Thyroid gland (tissue), 4 donors: ENCODE results near the gene UBE4A. TPM values are rescaled to one million over a fixed set of nuclear protein-coding genes. Genes with fewer than 3 reads are reported as not detected.

Source experiments
- DNase-seq, 2 donors: peaks; one replicate each; pipeline ENCODE4 v3.0.0-alpha.2; 2019
- H3K27ac ChIP-seq, 3 donors: fragments of 200-600 bp; sonication (generic); 1 replicate in 2 of 3; 2 replicates in 1 of 3; pipeline ENCODE4 v1.5.1; 2016 to 2019; ENCODE audit warnings: mild to moderate bottlenecking in 1 of 3, moderate library complexity in 1 of 3
- H3K27me3 ChIP-seq: fragments of 200-600 bp; sonication (generic); one replicate; pipeline ENCODE4 v1.5.1; 2019
- H3K36me3 ChIP-seq, 2 donors: fragments of 200-600 bp; sonication (generic); one replicate each; pipeline ENCODE4 v1.5.1; 2016 to 2019
- H3K4me1 ChIP-seq, 2 donors: fragments of 200-600 bp; sonication (generic); one replicate each; pipeline ENCODE4 v1.5.1; 2017 to 2019
- H3K4me3 ChIP-seq, 3 donors: fragments of 200-600 bp; sonication (generic); replicated peaks in 1 of 3; 1 replicate in 2 of 3; 2 replicates in 1 of 3; pipeline ENCODE4 v1.5.1; 2016; ENCODE audit warnings: mild to moderate bottlenecking in 1 of 3
- H3K9me3 ChIP-seq: fragments of 200-600 bp; sonication (generic); one replicate; pipeline ENCODE4 v1.5.1; 2017
- POLR2A ChIP-seq, 2 donors: fragments of 450-650 bp; IDR thresholded peaks; one replicate each; pipeline ENCODE4 v1.6.1; 2017; ENCODE audit warnings: antibody characterized with exemption in 2 of 2, mild to moderate bottlenecking in 2 of 2, moderate library complexity in 1 of 2
- WGBS, 2 donors: methylation state at CpG; one replicate each; pipeline ENCODE4 v1.1.5; 2017; 5-methylcytosine and 5-hydroxymethylcytosine counted together
- intact Hi-C: fragments of 100-400 bp; cut with DNase I; formaldehyde crosslinking; loops from one replicate; pipeline ENCODE4 v1.15.1; 2023
- total RNA-seq, 4 donors: library from RNA; depleted of rRNA; stranded (reverse); fragments of >200 nt; gene quantifications; one replicate each; pipeline ENCODE4 v1.2.3, GENCODE V29; 2016
- TF ChIP-seq, protein P1 (sequence below), 6 experiments: fragments of 200-600 bp in 3 of 6; fragments of 450-650 bp in 3 of 6; sonication (generic) in 3 of 6; IDR thresholded peaks; one replicate each; pipeline ENCODE4 v1.5.1; 2016 to 2019; ENCODE audit warnings: antibody characterized with exemption in 6 of 6, mild to moderate bottlenecking in 2 of 6, inconsistent platforms in 1 of 6, moderate library complexity in 1 of 6

Gene UBE4A
- total RNA-seq, 4 donors from 2014 or later, result 42.7 to 57.3 (median 48.2) TPM

DNA sequence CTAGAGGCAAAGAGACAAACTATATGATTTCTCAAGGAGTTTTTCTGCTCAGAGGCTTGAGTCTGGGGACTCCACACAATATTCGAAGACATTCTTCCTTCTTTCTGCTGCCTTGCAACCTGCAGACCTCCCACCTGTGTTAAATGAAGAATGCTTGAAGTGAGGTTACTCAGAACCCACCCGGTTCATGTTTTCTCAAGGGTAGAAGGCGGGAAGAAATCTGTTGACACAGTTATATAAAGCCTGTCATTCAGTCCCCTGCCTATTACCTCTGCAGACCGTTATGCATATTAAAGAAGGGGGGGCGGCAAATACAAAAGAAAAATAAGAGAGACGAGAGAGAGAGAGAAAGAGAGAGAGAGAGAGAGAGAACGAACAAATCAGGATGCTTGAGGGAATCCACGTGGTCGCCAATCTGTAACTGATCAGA is 74.7 kb downstream of the UBE4A start:
- Histone ChIP-seq H3K27ac (no peak overlapping the region), H3K4me1 (peaks cover 17 to 22% of the 10 kb centered on the region in 2 donors), H3K27me3 (no peaks in the 10 kb centered on the region), H3K36me3 (no peaks in the 10 kb centered on the region), H3K4me3 (peak overlapping the region in 1 of 3 donors; percentile 95), H3K9me3 (no peaks in the 10 kb centered on the region)
- 5 to 8% methylated on average over 9 of the region's 9 CpGs for WGBS, 2 donors
- no peak for DNase-seq
- TF ChIP-seq, protein P1, sequence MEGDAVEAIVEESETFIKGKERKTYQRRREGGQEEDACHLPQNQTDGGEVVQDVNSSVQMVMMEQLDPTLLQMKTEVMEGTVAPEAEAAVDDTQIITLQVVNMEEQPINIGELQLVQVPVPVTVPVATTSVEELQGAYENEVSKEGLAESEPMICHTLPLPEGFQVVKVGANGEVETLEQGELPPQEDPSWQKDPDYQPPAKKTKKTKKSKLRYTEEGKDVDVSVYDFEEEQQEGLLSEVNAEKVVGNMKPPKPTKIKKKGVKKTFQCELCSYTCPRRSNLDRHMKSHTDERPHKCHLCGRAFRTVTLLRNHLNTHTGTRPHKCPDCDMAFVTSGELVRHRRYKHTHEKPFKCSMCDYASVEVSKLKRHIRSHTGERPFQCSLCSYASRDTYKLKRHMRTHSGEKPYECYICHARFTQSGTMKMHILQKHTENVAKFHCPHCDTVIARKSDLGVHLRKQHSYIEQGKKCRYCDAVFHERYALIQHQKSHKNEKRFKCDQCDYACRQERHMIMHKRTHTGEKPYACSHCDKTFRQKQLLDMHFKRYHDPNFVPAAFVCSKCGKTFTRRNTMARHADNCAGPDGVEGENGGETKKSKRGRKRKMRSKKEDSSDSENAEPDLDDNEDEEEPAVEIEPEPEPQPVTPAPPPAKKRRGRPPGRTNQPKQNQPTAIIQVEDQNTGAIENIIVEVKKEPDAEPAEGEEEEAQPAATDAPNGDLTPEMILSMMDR (IDR thresholded peaks at IDR 0.05), result no peak
- no peak for TF ChIP-seq POLR2A (IDR thresholded peaks at IDR 0.05)
- intact Hi-C loops, result no loop called here

DNA sequence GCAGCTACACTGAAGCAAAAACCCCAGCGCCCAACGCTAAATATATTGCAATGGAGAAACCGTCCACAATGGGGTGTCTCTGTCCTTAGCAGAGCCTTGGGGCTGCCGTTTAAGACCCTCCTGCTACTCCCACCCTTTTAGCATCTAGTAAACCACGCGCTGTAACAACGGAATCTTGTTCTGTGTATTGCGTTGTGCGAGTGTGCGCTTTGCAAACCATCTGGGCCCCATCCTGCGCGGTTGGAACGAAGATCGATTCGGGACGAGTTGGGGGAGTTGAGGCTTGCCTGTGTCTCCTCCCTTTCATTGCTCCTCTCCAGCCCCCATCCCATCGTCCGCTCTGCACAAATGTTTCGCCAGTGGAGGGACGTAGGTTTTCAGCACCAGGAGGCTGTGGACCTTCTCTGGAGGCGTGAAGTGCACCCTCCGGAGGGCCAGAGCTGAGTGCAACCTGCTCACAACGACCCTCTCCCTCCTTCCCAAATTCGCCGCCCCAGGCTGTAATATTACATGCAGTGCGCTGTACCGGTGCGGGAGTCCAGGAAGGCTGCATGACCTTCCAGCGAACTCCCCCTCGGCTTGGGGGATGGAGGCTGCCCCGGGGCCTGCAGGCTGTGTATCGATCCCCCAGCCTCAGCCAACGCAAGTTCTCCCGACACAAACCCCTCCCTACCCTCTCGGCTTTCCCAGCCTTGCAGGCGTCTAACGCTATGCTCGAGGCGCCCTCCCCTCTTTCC is 75.3 kb downstream of the UBE4A start:
- 0 to 1% methylated on average over 32 to 39 of the region's 39 CpGs for WGBS, 2 donors
- peak overlapping the region in 1 of 3 donors; percentile 91 for H3K27ac ChIP-seq
- H3K9me3 ChIP-seq, result no peaks in the 10 kb centered on the region
- no peaks in the 10 kb centered on the region for H3K36me3 ChIP-seq
- TF ChIP-seq POLR2A (IDR thresholded peaks at IDR 0.05), result no peak
- TF ChIP-seq, protein P1 (IDR thresholded peaks at IDR 0.05), result no peak
- H3K4me3 ChIP-seq, result peak overlapping the region; percentile 30 to 95 (median 72)
- peaks cover 17 to 27% of the 10 kb centered on the region in 2 donors for H3K4me1 ChIP-seq
- no peaks in the 10 kb centered on the region for H3K27me3 ChIP-seq
- DNase-seq, result peak; percentile 22 to 31
- intact Hi-C loops, result no loop called here

DNA sequence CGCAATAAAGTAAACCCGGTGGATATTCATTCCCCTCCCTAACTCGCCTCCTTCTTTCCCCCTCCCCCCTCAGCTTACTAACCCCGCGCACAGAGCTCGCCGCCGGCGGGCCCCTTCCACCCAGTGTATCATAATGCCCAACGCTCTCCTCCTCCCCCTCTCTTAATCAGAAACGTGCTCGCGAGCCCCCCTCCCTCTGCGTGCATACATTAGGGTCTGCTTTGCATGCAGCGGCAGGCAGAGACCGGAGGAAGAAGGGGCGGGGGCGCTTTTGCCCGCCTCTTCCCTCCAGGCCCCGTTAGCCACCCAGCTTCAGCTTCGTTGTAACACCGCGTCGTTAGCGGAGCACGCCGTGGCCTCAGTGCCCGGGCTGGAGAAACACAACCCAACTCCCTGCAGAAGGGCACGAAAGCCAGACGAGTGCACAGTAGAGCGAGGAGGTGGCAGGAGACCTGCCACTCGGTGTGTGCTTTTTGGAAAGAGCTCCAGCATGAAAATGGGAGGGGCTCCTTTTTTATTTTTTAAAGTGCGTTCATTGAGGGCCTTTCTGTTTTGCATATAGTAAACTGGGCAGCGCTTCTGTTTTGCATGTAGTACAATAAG is 76.0 kb downstream of the UBE4A start:
- 0% methylated on average over 34 of the region's 34 CpGs for WGBS, 2 donors
- TF ChIP-seq, protein P1 (IDR thresholded peaks at IDR 0.05), result no peak
- no peak for TF ChIP-seq POLR2A (IDR thresholded peaks at IDR 0.05)
- Histone ChIP-seq H3K27ac (peak overlapping the region; percentile 58 to 91 (median 73)), H3K9me3 (no peaks in the 10 kb centered on the region), H3K4me3 (peak overlapping the region; percentile 30 to 95 (median 72)), H3K4me1 (peaks cover 22 to 34% of the 10 kb centered on the region in 2 donors), H3K27me3 (no peaks in the 10 kb centered on the region), H3K36me3 (no peaks in the 10 kb centered on the region)
- peak; percentile 53 for DNase-seq
- intact Hi-C loops, result no loop called here

DNA sequence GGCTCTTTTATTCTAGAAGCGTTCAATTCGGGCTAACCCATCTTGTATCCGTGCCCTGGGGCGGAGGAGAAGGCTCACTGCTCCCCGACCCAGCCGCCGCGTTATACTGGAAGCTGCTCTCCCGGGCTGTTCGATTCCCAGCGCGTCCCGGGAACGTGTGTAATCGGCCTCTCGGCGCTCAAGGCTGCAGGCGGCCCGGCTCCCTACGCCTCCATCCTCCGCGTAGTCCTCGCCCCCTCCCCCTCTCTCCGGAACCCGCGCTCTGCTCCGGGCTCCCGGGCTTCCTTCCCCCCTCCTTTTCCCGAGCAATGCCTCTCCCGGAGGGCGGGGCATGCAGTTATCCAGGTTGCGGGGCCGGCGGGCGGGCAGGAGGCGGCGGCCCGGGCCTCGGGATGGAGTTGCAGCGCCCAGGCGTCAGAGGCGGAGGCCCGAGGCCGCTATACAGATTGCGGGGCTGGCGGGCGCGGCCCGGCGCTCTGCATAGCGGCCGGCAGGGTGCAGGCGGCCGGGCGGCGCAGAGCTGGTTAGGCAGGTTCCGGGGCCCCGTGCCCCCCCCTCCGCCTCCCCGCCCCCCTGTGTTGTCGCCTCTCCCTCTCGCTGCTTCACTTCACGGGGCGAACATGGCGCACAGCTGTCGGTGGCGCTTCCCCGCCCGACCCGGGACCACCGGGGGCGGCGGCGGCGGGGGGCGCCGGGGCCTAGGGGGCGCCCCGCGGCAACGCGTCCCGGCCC is 76.7 kb downstream of the UBE4A start, which contains the start of gene KMT2A:
KMT2A (plus strand) TSS at position 600 of the 732 bp plus-strand sequence; CDS start at position 621, 21 bp downstream.
- Histone ChIP-seq H3K9me3 (no peaks in the 10 kb centered on the region), H3K27me3 (no peaks in the 10 kb centered on the region), H3K4me3 (peak within 1 kb of the TSS; percentile 51 to 95 (median 79)), H3K27ac (peak within 1 kb of the TSS; percentile 71 to 91 (median 91)), H3K36me3 (no peaks in the 10 kb centered on the region), H3K4me1 (peaks cover 22 to 35% of the 10 kb centered on the region in 2 donors)
- TF ChIP-seq POLR2A (IDR thresholded peaks at IDR 0.05), result peak in 1 of 2 donors; percentile 44
- TF ChIP-seq, protein P1 (IDR thresholded peaks at IDR 0.05), result peak in 3 of 6 experiments; percentile 35 to 99 (median 60)
- 0% methylated on average over 3 to 26 of the region's 83 CpGs for WGBS, 2 donors
- intact Hi-C loops, result loop anchor here (2.0 kb wide), 1 partner anchor 35 kb away; the partner anchor contains the start of gene ATP5MG
- peak; percentile 98 for DNase-seq
